ENCODE data around the gene APLP1.

DNA sequence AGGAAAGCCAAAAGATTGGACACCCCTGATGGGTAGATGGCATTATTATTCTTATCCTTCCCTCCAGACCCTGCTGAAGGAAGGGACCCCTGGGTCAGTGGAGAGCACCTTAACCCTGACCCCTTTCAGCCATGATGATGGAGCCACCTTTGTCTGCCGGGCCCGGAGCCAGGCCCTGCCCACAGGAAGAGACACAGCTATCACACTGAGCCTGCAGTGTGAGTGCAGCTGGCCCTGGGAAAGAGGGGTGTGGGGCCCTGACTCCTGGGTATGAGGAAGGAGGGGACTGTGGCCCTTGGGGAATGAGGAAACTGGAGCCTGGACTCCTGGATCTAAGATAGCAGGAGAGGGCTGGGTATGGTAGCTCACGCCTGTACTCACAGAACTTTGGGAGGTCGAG, 9.0 kb upstream of the APLP1 start:
- TF ChIP-seq, protein P1, sequence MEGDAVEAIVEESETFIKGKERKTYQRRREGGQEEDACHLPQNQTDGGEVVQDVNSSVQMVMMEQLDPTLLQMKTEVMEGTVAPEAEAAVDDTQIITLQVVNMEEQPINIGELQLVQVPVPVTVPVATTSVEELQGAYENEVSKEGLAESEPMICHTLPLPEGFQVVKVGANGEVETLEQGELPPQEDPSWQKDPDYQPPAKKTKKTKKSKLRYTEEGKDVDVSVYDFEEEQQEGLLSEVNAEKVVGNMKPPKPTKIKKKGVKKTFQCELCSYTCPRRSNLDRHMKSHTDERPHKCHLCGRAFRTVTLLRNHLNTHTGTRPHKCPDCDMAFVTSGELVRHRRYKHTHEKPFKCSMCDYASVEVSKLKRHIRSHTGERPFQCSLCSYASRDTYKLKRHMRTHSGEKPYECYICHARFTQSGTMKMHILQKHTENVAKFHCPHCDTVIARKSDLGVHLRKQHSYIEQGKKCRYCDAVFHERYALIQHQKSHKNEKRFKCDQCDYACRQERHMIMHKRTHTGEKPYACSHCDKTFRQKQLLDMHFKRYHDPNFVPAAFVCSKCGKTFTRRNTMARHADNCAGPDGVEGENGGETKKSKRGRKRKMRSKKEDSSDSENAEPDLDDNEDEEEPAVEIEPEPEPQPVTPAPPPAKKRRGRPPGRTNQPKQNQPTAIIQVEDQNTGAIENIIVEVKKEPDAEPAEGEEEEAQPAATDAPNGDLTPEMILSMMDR (IDR thresholded peaks at IDR 0.05): no peak
- TF ChIP-seq POLR2A (IDR thresholded peaks at IDR 0.05): no peak

Measured in sigmoid colon (tissue), 3 donors.